Keratinocyte (primary cell): ENCODE data around the gene PPP1R13L. TPM values are rescaled to one million over a fixed set of nuclear protein-coding genes. Genes with fewer than 3 reads are reported as not detected.
A peak's percentile ranks its signal among the peaks of the same experiment; 100 is the strongest.

ENCODE experiments used
- DNase-seq: peaks from one replicate; pipeline ENCODE4 v3.0.0-alpha.2; 2011; ENCODE audit warnings: low read depth, missing footprints, low spot score
- FAIRE-seq: peaks from 2 replicates; lab custom pipeline; 2011; peaks lifted over from hg19 to GRCh38; lab: Jason Lieb, UNC
- H2AFZ ChIP-seq: 2 replicates; pipeline ENCODE4 v1.6.0; 2012; ENCODE audit warnings: low read length, control low read depth, inconsistent platforms; ENCODE audit not compliant: control insufficient read depth
- H3K27ac ChIP-seq: 2 replicates; pipeline ENCODE4 v1.5.1; 2011; ENCODE audit warnings: low read length; ENCODE audit not compliant: control insufficient read depth, insufficient read depth
- H3K27me3 ChIP-seq: 3 replicates; pipeline ENCODE4 v1.6.0; 2011; ENCODE audit warnings: low read length; ENCODE audit not compliant: control insufficient read depth, insufficient read depth; ENCODE audit errors: extremely low read depth
- H3K36me3 ChIP-seq, 2 experiments: 2 replicates in 1 of 2; 3 replicates in 1 of 2; pipeline ENCODE4 v1.5.1; 2011; ENCODE audit warnings: low read length in 2 of 2, mild to moderate bottlenecking in 1 of 2; ENCODE audit not compliant: control insufficient read depth in 2 of 2, insufficient read depth in 2 of 2; ENCODE audit errors: extremely low read depth in 1 of 2
- H3K4me1 ChIP-seq: 3 replicates; pipeline ENCODE4 v1.5.1; 2011; ENCODE audit warnings: low read length; ENCODE audit not compliant: control insufficient read depth, insufficient read depth; ENCODE audit errors: extremely low read depth
- H3K4me2 ChIP-seq: 3 replicates; pipeline ENCODE4 v1.6.0; 2011; ENCODE audit warnings: low read depth, low read length; ENCODE audit not compliant: control insufficient read depth, insufficient read depth; ENCODE audit errors: extremely low read depth
- H3K4me3 ChIP-seq, 3 experiments: fragments of 200-600 bp in 1 of 3; sonication (generic) in 1 of 3; 2 replicates in 2 of 3; 3 replicates in 1 of 3; pipeline ENCODE4 v1.5.1; 2011 to 2016; ENCODE audit warnings: low read length in 3 of 3, mild to moderate bottlenecking in 3 of 3, control low read depth in 2 of 3, inconsistent platforms in 1 of 3, low read depth in 1 of 3, mixed read lengths in 1 of 3, mixed run types in 1 of 3, moderate library complexity in 1 of 3; ENCODE audit not compliant: control insufficient read depth in 2 of 3, insufficient read depth in 2 of 3; ENCODE audit errors: extremely low read depth in 1 of 3
- H3K79me2 ChIP-seq: 2 replicates; pipeline ENCODE4 v1.6.0; 2012; ENCODE audit warnings: low read length; ENCODE audit not compliant: control insufficient read depth, insufficient read depth
- H3K9ac ChIP-seq: 3 replicates; pipeline ENCODE4 v1.6.0; 2011; ENCODE audit warnings: low read length; ENCODE audit not compliant: control insufficient read depth, insufficient read depth; ENCODE audit errors: extremely low read depth
- H3K9me1 ChIP-seq: 3 replicates; pipeline ENCODE4 v1.6.0; 2011; ENCODE audit warnings: low read length; ENCODE audit not compliant: control insufficient read depth, insufficient read depth; ENCODE audit errors: extremely low read depth
- H3K9me3 ChIP-seq: 2 replicates; pipeline ENCODE4 v1.5.1; 2012; ENCODE audit warnings: low read depth, low read length; ENCODE audit not compliant: control insufficient read depth
- H4K20me1 ChIP-seq: 3 replicates; pipeline ENCODE4 v1.6.0; 2011; ENCODE audit warnings: low read length; ENCODE audit not compliant: control insufficient read depth, insufficient read depth; ENCODE audit errors: extremely low read depth
- CTCF ChIP-seq, 3 experiments: IDR thresholded peaks in 1 of 3; conservative IDR thresholded peaks in 1 of 3; optimal IDR thresholded peaks in 1 of 3; 2 replicates in 2 of 3; 3 replicates in 1 of 3; pipeline versions ENCODE3 to v1.5.1; 2011; ENCODE audit warnings: low read length in 3 of 3, mild to moderate bottlenecking in 3 of 3, moderate library complexity in 2 of 3, control low read depth in 1 of 3, inconsistent platforms in 1 of 3; ENCODE audit not compliant: insufficient read depth in 2 of 3; ENCODE audit errors: extremely low read depth in 1 of 3
- EZH2 ChIP-seq: IDR thresholded peaks from one replicate; pipeline ENCODE4 v1.6.1; 2012; ENCODE audit warnings: inconsistent platforms, mild to moderate bottlenecking, low read length, moderate library complexity
- dilution Hi-C: fragments of 300-500 bp; cut with MboI; formaldehyde crosslinking; loops from one replicate; pipeline ENCODE4 v1.7.0; 2020; ENCODE audit warnings: low sequenced_read_pairs; ENCODE audit not compliant: extremely low pct_ligation_motif_present
- polyA plus RNA-seq, 5 experiments: library from polyadenylated mRNA; depleted of rRNA in 3 of 5; stranded (reverse) in 3 of 5; stranded (forward) in 1 of 5; unstranded in 1 of 5; fragments of >200 nt; gene quantifications; 1 replicate in 1 of 5; 2 replicates in 3 of 5; 3 replicates in 1 of 5; pipeline versions ENCODE4 v1.2.1 to v1.2.3, GENCODE V29; 2011 to 2012; ENCODE audit warnings: missing spikeins in 2 of 5, low read depth in 1 of 5, low replicate concordance in 1 of 5

PPP1R13L gene
- polyA plus RNA-seq, 1 donor (not counting 4 experiments of a cell fraction or from before 2014, with no cell fraction given), result 31.2 TPM

GRCh38 chr19:45344621-45345505, 60.0 kb downstream of the PPP1R13L start:
- Histone ChIP-seq H2AFZ (no peak overlapping the region), H3K36me3 (peaks cover 0 to 13% of the 10 kb centered on the region in 2 experiments), H3K4me2 (peak overlapping the region; percentile 49), H3K27me3 (no peaks in the 10 kb centered on the region), H3K4me3 (peak overlapping the region in 2 of 3 experiments; percentile 2 to 6), H3K79me2 (peaks cover 18% of the 10 kb centered on the region), H3K9me1 (no peaks in the 10 kb centered on the region), H3K9ac (peak overlapping the region; percentile 17), H3K9me3 (no peaks in the 10 kb centered on the region), H3K27ac (peak overlapping the region; percentile 4), H3K4me1 (peaks cover 22% of the 10 kb centered on the region), H4K20me1 (no peaks in the 10 kb centered on the region)
- dilution Hi-C loops, result no loop called here
- TF ChIP-seq EZH2 (no peak), CTCF (optimal IDR thresholded peaks at IDR 0.05 in 1 of 3, IDR thresholded peaks at IDR 0.05 in 1 of 3, conservative IDR thresholded peaks at IDR 0.05 in 1 of 3; ENCODE audit: extremely low read depth in 1 of 3, insufficient read depth in 2 of 3, low read length in 3 of 3) (no peak)
- FAIRE-seq, result peak; percentile 79
- no peak for DNase-seq

- Histone ChIP-seq H3K9me1 (no peaks in the 10 kb centered on the region), H3K27ac (no peak overlapping the region), H3K27me3 (no peaks in the 10 kb centered on the region), H3K4me3 (no peak overlapping the region), H3K4me2 (no peak overlapping the region), H3K36me3 (peaks cover 0 to 4% of the 10 kb centered on the region in 2 experiments), H3K4me1 (peaks cover 25% of the 10 kb centered on the region), H4K20me1 (no peaks in the 10 kb centered on the region), H3K9ac (no peak overlapping the region), H2AFZ (no peak overlapping the region), H3K9me3 (no peaks in the 10 kb centered on the region), H3K79me2 (peaks cover 18% of the 10 kb centered on the region)
- dilution Hi-C loops, result no loop called here
- no peak for TF ChIP-seq CTCF (optimal IDR thresholded peaks at IDR 0.05 in 1 of 3, IDR thresholded peaks at IDR 0.05 in 1 of 3, conservative IDR thresholded peaks at IDR 0.05 in 1 of 3; ENCODE audit: extremely low read depth in 1 of 3, insufficient read depth in 2 of 3, low read length in 3 of 3)
- no peak for TF ChIP-seq EZH2
- FAIRE-seq (no peak), DNase-seq (no peak)
Measured at GRCh38 chr19:45342911-45343310, 62.0 kb downstream of the PPP1R13L start.
